HG03135 (cell line): ENCODE measurements around the gene MARCKSL1.
"Not testable (repeated sequence)": the region's sequence is repeated elsewhere in the genome, so short reads cannot be mapped to it uniquely, and the experiment has no call there.

Experiments
- ATAC-seq: cut with Tn5 transposase; IDR thresholded peaks from one replicate; pipeline ENCODE4 v1.9.1; 2021; ENCODE audit warnings: mild to moderate bottlenecking, moderate library complexity; ENCODE audit not compliant: unreplicated experiment

MARCKSL1 gene

GRCh38 chr1:32334274-32334861, 1.7 kb downstream of the MARCKSL1 start:
- ATAC-seq, result no peak

GRCh38 chr1:32333251-32333963, 2.6 kb downstream of the MARCKSL1 start:
- no peak for ATAC-seq

GRCh38 chr1:32332290-32333079, 3.5 kb downstream of the MARCKSL1 start:
- ATAC-seq, result no peak

DNA sequence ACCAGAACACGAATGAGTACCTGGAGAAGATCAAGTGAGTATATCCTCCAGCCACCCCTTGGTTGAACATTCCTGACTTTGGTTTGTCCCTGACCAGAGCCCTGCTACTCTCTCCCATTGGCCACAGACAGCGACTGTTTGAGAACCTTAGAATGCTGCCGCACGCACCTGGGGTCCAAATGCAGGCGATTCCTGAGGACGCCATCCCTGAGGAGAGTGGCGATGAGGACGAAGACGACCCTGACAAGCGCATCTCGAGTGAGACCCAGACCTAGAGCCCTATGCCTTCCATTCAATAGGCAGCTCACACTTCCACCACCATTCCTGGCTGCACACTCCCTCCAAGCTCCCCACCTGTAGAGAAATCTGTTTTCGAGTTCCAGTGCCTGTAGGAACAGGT, 4.5 kb downstream of the MARCKSL1 start:
- no peak for ATAC-seq

DNA sequence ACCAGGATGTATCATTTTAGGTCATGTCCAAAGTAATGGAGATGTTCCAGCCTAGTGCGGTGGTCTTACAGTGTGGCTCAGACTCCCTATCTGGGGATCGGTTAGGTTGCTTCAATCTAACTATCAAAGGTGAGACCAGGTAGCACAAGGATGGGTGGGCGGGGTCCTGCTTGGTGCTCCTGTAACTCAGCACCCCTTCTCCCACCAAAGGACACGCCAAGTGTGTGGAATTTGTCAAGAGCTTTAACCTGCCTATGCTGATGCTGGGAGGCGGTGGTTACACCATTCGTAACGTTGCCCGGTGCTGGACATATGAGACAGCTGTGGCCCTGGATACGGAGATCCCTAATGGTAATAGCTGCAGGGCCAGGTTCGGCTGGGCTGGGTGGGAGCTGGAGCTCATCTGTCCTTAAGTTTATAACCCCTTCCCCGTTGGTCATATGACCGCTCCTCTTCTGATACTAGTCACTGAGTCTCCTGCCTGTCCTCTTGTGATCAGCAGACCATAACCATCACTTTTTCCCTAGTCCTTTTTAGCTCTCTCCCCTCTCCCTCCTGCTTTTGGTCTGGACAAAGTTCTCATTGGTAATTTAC, 5.4 kb downstream of the MARCKSL1 start:
- no peak for ATAC-seq

DNA sequence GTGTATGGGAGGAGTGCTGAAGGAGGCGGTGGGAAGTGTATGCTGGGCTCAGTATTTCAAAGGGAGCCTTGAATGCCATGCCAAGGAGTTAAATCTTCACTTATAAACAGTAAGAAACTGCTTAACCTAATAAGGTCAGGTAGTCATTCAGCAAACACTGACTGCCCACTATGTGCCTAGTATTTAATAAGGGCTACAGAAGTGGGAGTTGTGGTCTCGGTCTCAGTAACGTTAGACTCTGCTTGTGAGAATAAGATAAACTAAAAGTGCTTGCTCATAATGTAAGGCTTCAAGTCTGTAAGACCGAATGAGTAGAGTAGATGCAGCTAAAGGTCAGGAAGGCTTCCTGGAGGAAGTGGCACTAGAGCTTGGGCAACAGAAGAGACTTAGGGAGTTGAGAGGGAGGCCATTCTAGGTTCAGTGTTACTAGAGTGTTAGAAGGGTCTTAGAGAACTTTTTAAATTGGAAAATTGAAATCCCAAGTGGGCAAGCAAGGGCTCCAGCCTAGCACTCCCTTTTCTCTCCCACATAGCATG, 6.0 kb downstream of the MARCKSL1 start:
- ATAC-seq, result no peak

GRCh38 chr1:32327204-32327603, 8.8 kb downstream of the MARCKSL1 start:
- no peak for ATAC-seq

- ATAC-seq, result no peak
These were observed 14.2 kb downstream of the MARCKSL1 start for GRCh38 chr1:32321712-32322291.

GRCh38 chr1:32318127-32318869, 17.7 kb downstream of the MARCKSL1 start:
- ATAC-seq, result no peak

DNA sequence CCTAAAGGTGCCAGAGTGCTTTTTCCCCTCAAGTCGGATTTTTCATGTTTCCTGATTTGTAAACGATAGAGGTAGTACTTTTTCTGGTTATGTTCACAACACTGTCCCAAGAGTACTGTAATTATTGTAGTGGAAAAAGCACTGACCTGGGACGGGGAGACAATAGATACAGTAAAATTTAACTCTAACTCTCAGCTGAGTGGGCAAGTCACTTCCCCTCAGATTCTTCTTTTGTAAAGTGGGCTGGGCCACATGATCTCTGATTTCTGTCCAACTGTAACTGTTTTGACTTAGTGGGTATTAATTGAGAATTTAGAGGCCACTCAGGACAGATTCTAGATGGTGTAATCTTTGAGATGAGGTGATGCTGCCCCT, 19.1 kb downstream of the MARCKSL1 start:
- no peak for ATAC-seq

- ATAC-seq, result no peak
These were observed 24.2 kb downstream of the MARCKSL1 start for GRCh38 chr1:32311709-32312393.

- no peak for ATAC-seq
These were observed 26.1 kb downstream of the MARCKSL1 start for GRCh38 chr1:32309960-32310359.

DNA sequence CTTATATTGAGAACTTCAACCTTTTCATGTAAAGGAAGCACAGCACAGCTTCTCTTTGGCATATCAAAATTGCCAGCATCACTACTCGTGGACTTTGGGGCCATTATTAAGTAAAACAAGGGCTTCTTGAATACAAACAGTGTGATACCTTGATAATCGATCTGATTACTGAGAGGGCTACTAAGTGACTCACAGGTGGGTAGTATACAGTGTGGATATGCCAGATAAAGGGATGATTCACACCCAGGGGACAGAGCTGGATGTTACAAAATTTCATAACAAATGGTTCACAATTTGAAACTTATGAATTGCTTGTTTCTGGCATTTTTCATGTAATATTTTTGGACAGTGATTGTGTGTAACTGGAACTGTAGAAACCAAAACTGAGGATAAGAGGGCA, 28.7 kb downstream of the MARCKSL1 start:
- no peak for ATAC-seq

- no peak for ATAC-seq
These were observed 30.7 kb downstream of the MARCKSL1 start for GRCh38 chr1:32305310-32305709.

DNA sequence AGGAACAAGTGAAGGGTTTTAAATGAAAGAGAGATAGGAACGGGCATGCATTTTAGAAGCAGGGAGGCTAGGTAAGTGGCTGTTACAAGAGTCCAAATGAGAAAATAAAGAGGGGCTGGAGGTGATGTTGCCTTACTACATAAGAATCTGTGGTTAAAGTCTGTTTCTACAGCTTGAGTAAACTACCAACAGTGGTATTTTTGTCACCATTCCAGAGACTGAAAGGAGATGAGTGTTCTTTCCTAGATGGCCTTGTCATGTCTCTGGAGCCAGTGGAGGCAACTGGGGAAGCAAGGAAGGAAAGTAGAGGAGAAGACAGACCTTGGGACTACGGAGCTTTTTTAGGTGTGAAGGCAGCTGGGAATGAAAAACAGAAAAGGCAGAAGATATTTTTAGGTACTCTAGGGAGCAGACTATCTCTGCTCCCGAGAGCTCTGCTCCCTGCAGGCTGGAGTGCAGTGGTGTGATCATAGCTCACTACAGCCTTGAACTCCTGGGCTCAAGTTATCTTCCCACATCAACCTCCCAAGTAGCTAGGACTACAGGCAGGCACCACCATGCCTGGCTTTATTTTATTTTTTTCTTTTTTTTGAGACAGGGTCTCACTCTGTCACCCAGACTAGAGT, 31.9 kb downstream of the MARCKSL1 start:
- no peak for ATAC-seq

GRCh38 chr1:32303358-32303757, 32.7 kb downstream of the MARCKSL1 start:
- no peak for ATAC-seq

DNA sequence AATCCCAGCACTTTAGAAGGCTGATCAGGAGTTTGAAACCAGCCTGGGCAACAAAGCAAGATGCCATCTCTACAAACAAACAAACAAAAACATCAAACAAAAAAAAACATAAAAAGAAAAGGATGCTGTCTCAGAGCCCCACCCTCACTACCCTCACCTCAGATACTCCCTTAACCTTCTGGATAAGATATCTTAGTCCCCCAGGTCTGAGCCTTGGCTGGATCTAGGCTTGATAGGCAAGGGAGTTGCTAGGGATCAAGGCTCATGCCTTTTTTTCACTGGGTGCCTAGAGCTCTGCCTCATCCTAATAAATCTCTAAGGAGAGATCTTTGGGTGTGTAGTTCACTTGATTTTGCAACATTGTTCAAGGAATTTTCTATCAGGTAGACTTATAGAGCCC, 36.7 kb downstream of the MARCKSL1 start:
- ATAC-seq, result no peak

DNA sequence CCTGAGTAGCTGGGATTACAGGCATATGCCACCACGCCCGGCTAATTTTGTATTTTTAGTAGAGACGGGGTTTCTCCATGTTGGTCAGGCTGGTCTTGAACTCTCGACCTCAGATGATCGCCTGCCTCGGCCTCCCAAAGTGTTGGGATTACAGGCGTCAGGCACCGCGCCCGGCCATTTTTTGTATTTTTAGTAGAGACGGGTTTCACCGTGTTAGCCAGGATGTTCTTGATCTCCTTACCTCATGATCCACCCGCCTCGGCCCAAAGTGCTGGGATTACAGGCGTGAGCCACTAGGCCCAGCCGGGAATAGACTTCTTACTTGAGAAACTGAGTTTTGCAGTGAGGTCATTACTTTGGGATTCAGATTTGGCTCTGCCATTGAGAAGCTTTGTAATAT, 37.8 kb downstream of the MARCKSL1 start:
- ATAC-seq, result not testable (repeated sequence)
